ENCODE data around the gene KMT2E. TPM values are rescaled to one million over a fixed set of nuclear protein-coding genes. Genes with fewer than 3 reads are reported as not detected.

KMT2E gene
- total RNA-seq, 1 experiment from 2014 or later = 63.9 TPM

GRCh38 chr7:105084581-105084980 is 70.6 kb downstream of the KMT2E start:
- Histone ChIP-seq H3K9me3 (ENCODE audit: low read depth, low read length, poor library complexity, severe bottlenecking) (no peaks in the 10 kb centered on the region), H3K4me3 (ENCODE audit: low read depth, low read length, poor library complexity, severe bottlenecking) (no peak overlapping the region), H3K36me3 (ENCODE audit: insufficient read depth, low read length, poor library complexity, severe bottlenecking) (peaks cover 60% of the 10 kb centered on the region), H3K27me3 (replicated peaks; ENCODE audit: insufficient read depth, low read depth, low read length, poor library complexity) (no peaks in the 10 kb centered on the region), H3K4me1 (ENCODE audit: insufficient read depth, low read length, poor library complexity, severe bottlenecking) (no peaks in the 10 kb centered on the region), H3K27ac (ENCODE audit: low read depth, low read length, poor library complexity, severe bottlenecking) (no peak overlapping the region)
- no peak for TF ChIP-seq CTCF (conservative IDR thresholded peaks at IDR 0.05; ENCODE audit: low read depth, low read length)
- TF ChIP-seq EZH2 (IDR thresholded peaks at IDR 0.05; ENCODE audit: borderline replicate concordance, low read depth, low read length, poor library complexity, severe bottlenecking) = no peak
- ChIA-PET CTCF (no interaction called here), POLR2A (ENCODE audit: low non-redundant PET) (no interaction called here)
- DNase-seq (ENCODE audit: low spot score) = no peak
- intact Hi-C loops (cut with micrococcal nuclease; ENCODE audit: unreplicated experiment) = no loop called here
- no TSS peak for BruUV-seq (replicated peaks)

- H3K4me3 ChIP-seq (ENCODE audit: low read depth, low read length, poor library complexity, severe bottlenecking) = no peak overlapping the region
- H3K4me1 ChIP-seq (ENCODE audit: insufficient read depth, low read length, poor library complexity, severe bottlenecking) = no peaks in the 10 kb centered on the region
- no peak overlapping the region for H3K27ac ChIP-seq (ENCODE audit: low read depth, low read length, poor library complexity, severe bottlenecking)
- intact Hi-C loops (cut with micrococcal nuclease; ENCODE audit: unreplicated experiment) = no loop called here
- DNase-seq (ENCODE audit: low spot score) = no peak
- POLR2A ChIA-PET (ENCODE audit: low non-redundant PET) = no interaction called here
- H3K36me3 ChIP-seq (ENCODE audit: insufficient read depth, low read length, poor library complexity, severe bottlenecking) = peaks cover 62% of the 10 kb centered on the region
- H3K9me3 ChIP-seq (ENCODE audit: low read depth, low read length, poor library complexity, severe bottlenecking) = no peaks in the 10 kb centered on the region
- BruUV-seq (replicated peaks) = no TSS peak
- CTCF ChIA-PET = no interaction called here
- TF ChIP-seq CTCF (conservative IDR thresholded peaks at IDR 0.05; ENCODE audit: low read depth, low read length) (no peak), EZH2 (IDR thresholded peaks at IDR 0.05; ENCODE audit: borderline replicate concordance, low read depth, low read length, poor library complexity, severe bottlenecking) (no peak)
- H3K27me3 ChIP-seq (replicated peaks; ENCODE audit: insufficient read depth, low read depth, low read length, poor library complexity) = no peaks in the 10 kb centered on the region
These were observed 72.8 kb downstream of the KMT2E start for GRCh38 chr7:105086850-105087249.

GRCh38 chr7:105087981-105088380 is 74.0 kb downstream of the KMT2E start:
- Histone ChIP-seq H3K27ac (ENCODE audit: low read depth, low read length, poor library complexity, severe bottlenecking) (no peak overlapping the region), H3K9me3 (ENCODE audit: low read depth, low read length, poor library complexity, severe bottlenecking) (no peaks in the 10 kb centered on the region), H3K36me3 (ENCODE audit: insufficient read depth, low read length, poor library complexity, severe bottlenecking) (peaks cover 53% of the 10 kb centered on the region), H3K4me3 (ENCODE audit: low read depth, low read length, poor library complexity, severe bottlenecking) (no peak overlapping the region), H3K4me1 (ENCODE audit: insufficient read depth, low read length, poor library complexity, severe bottlenecking) (no peaks in the 10 kb centered on the region), H3K27me3 (replicated peaks; ENCODE audit: insufficient read depth, low read depth, low read length, poor library complexity) (no peaks in the 10 kb centered on the region)
- TF ChIP-seq CTCF (conservative IDR thresholded peaks at IDR 0.05; ENCODE audit: low read depth, low read length) = no peak
- no peak for TF ChIP-seq EZH2 (IDR thresholded peaks at IDR 0.05; ENCODE audit: borderline replicate concordance, low read depth, low read length, poor library complexity, severe bottlenecking)
- intact Hi-C loops (cut with micrococcal nuclease; ENCODE audit: unreplicated experiment) = no loop called here
- no TSS peak for BruUV-seq (replicated peaks)
- POLR2A ChIA-PET (ENCODE audit: low non-redundant PET) = no interaction called here
- CTCF ChIA-PET = no interaction called here
- no peak for DNase-seq (ENCODE audit: low spot score)
